GM20431 (cell line): ENCODE measurements around the gene DISC1.
"Not testable (repeated sequence)": the region's sequence is repeated elsewhere in the genome, so short reads cannot be mapped to it uniquely, and the experiment has no call there.

Experiments used
- in situ Hi-C: fragments of 300-500 bp; cut with MseI, MboI; formaldehyde crosslinking; loops from one replicate; pipeline ENCODE4 v1.15.0; 2020; ENCODE audit warnings: low sequenced_read_pairs; ENCODE audit not compliant: unreplicated experiment

Gene DISC1

GRCh38 chr1:231626535-231626950, at the start of gene DISC1:
DISC1 (plus strand) TSS chr1:231626790; CDS start chr1:231626868, 78 bp downstream.
- in situ Hi-C loops, result no loop called here

- in situ Hi-C loops, result no loop called here
Measured at GRCh38 chr1:231576804-231577718, 49.5 kb upstream of the DISC1 start.

- in situ Hi-C loops, result loop anchor here (10.0 kb wide), 1 partner anchor 226 kb away; no protein-coding TSS in a partner anchor
Measured at GRCh38 chr1:231580874-231581273, 45.7 kb upstream of the DISC1 start.

DNA sequence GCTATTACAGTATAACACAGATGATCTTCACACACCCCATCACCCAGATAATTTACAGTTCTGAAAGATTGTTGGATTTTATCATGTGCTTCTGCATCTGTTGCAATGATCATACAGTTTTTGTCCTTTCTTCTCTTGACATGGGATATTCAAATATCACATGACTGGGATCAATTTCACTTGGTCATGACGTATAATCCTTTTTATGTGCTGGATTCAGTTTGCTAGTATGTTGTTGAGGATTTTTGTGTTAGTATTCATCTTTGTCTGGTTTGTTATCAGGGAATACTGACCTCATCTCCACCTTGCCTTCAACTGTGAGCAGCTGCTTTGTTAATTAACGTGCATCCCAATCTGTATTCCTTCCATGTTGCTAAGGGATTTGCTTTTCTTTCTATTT, 44.7 kb upstream of the DISC1 start:
- in situ Hi-C loops, result loop anchor here (10.0 kb wide), 1 partner anchor 227 kb away; no protein-coding TSS in a partner anchor

GRCh38 chr1:231583376-231583775, 43.2 kb upstream of the DISC1 start:
- in situ Hi-C loops, result loop anchor here (10.0 kb wide), 1 partner anchor 229 kb away; no protein-coding TSS in a partner anchor

DNA sequence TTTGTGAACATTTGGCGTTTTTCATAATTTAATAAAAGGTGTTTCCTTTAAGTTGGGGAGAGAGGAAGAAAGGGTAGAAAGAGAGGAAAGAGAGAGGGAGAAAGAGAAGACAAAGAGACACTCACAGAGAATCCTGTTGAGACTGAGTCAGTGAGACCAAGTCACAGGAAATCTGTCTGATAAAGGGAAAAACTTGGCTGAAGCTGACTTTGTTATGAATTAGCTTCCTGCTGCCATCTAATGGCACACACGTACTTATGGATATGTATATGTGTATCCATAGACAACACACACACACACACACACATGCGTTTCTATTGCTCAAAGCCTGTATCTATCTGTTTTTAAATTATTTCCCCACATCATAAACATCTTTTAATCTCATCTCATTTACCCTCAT, 42.5 kb upstream of the DISC1 start:
- in situ Hi-C loops, result loop anchor here (10.0 kb wide), 1 partner anchor 229 kb away; no protein-coding TSS in a partner anchor

DNA sequence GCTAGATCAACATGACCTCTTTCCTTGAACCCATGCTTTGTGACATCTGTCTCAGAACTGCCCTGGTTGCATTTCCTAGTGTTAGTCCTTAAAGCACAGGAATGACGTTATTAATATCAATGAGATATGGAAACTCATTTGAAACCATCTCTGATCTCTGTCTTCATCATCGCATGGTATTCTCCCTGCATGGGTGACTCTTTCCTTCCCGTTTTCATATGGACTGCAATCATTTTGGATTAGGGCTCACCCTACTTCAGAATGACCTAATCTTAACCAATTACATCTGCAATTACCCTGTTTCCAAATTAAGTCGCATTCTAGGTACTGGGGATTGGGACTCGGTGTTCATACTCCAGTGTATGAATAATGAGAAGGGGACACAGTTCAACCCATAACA, 41.7 kb upstream of the DISC1 start:
- in situ Hi-C loops, result loop anchor here (10.0 kb wide), 1 partner anchor 230 kb away; no protein-coding TSS in a partner anchor

DNA sequence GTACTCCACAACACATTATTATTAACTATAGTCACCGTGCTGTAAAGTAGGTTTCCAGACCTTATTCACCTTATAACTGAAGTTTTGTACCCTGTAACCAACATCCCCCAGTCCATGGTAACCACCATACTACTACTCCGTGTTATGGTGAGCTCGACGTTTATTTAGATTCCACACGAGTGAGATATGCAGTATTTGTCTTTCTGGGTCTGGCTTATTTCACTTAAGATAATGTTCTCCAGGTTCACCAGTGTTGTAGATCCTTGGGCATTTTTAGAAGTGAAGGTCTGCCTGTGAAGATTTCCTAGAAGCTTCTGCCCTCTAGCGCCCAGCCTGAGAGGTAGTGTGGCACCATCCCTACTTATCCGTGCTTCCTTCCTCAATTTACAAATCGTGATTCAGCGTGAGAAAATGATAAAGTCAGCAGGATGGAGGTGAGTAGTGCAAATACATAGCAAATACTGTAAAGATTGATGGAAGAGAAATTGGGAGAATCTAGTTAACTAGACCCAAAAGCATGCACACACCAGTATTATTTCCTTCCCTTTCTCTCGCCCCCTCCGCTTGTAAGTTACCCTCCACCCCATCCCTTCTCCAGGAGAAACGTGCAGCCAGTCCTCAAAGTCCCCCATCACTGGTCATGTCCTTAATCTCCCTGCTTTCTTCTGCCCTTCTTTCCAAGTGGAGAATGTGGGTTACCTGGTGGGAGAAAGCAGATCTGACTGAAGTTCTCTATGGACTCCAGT, 36.0 kb upstream of the DISC1 start:
- in situ Hi-C loops, result no loop called here

- in situ Hi-C loops, result no loop called here
Measured at GRCh38 chr1:231591466-231591865, 35.1 kb upstream of the DISC1 start.

DNA sequence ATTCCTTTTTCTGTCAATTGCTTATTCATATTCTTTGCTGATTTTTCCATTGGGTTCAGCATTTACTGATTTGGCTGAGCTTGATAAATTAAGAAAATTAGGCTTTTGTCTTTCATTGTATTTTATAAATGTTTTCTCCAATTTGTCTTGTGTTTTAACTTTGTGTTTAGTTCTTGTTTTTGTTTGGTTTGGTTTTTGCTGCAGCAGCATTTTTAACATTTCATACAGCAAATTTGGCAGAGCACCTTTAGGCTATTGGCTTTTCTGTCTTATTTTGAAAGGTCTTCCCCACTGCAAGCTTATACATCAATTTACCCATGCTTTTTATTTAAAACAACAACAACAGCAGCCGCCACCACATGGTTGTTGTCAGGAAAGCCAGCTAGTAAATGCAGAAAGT, 33.8 kb upstream of the DISC1 start:
- in situ Hi-C loops, result no loop called here

GRCh38 chr1:231593264-231593663, 33.3 kb upstream of the DISC1 start:
- in situ Hi-C loops, result not testable (repeated sequence)

- in situ Hi-C loops, result no loop called here
Measured at GRCh38 chr1:231594123-231594522, 32.5 kb upstream of the DISC1 start.

GRCh38 chr1:231594749-231595148, 31.8 kb upstream of the DISC1 start:
- in situ Hi-C loops, result no loop called here

DNA sequence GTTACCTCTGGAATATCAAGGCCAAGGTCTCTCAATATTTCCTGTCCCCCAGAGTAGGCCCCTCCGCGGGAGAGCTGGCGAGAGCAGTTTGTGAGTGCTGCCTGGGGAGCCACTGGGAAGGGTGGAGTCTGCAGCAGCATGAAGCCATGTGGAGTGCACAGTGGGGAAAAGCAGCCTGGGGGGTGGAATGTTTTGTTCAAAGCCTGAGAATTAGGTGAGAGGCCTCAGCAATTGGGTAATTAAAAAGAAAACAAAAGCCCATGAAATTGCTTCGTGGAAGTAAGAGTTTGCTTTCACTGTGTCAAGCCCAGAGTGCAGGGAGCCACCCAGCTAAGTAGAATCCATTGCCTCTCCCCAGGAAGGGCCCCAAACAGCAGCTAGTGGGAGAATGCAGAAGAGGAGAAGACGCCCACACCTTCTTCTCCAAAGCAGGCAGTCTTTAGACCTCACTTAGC, 30.2 kb upstream of the DISC1 start:
- in situ Hi-C loops, result no loop called here

DNA sequence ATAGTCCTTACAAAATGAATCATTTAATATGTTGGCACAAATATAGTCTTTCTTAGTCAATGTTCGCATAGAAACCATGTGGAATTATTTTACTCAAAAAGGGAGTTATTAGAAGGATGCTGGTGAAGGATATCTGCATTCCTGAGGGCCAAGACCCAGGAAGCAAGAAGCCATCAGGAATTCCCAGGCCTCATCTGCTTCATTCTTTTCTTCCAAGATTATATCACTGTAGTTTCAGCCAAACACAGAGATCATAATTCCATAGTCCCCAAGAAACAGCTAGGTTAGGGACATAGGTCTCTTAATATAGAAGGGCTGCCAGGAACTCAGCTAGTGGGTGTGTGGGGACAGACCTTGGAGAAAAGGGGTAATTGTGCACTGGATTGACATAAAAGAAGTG, 28.6 kb upstream of the DISC1 start:
- in situ Hi-C loops, result no loop called here

DNA sequence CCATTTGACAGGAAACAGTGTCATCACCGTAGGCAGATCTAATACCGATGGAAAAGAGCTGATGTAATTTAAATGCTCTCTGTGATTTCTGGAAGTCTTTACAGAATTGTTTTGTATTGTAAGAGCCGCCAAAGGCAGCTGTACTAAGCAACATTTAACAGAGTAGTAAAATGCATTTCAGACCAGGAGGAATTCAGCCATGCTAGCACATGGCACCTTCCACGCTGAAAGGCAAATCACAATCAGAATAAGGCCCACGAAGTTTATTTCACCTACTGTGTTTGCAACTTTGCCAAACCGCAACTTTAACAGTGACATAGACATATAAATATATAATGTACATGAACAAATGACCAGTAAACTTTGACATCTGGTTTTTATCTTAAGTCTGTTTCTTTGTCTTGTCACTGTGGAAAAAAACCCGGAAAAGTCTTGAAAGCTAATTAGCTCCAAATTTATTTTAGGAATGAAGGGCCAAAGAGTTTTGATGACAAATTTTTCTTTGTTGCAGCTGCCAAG, 26.1 kb upstream of the DISC1 start:
- in situ Hi-C loops, result no loop called here

GRCh38 chr1:231601824-231602672, 24.5 kb upstream of the DISC1 start:
- in situ Hi-C loops, result no loop called here

GRCh38 chr1:231602673-231602984, 24.0 kb upstream of the DISC1 start:
- in situ Hi-C loops, result no loop called here

- in situ Hi-C loops, result no loop called here
Measured at GRCh38 chr1:231603598-231604275, 22.9 kb upstream of the DISC1 start.
